Stimulated activated CD8-positive, alpha-beta memory T cell treated with anti-CD3 and anti-CD28 coated beads, Interleukin-7, amount 100 ng/mL, for 24 hours (primary cell): Measurements from ENCODE around the gene CNIH1.
"Not testable (repeated sequence)": the region's sequence is repeated elsewhere in the genome, so short reads cannot be mapped to it uniquely, and the experiment has no call there.

ENCODE experiments used
- DNase-seq: peaks from one replicate; pipeline ENCODE4 v3.0.0-alpha.2; 2020; ENCODE audit warnings: low read depth

Gene CNIH1

GRCh38 chr14:54428527-54428926 is 12.6 kb downstream of the CNIH1 start:
- DNase-seq = no peak

GRCh38 chr14:54427871-54428270 is 13.3 kb downstream of the CNIH1 start:
- DNase-seq = no peak

GRCh38 chr14:54425537-54426274 is 15.5 kb downstream of the CNIH1 start:
- DNase-seq = no peak

GRCh38 chr14:54425068-54425467 is 16.1 kb downstream of the CNIH1 start:
- DNase-seq = no peak

- DNase-seq = no peak
Observed at GRCh38 chr14:54424479-54424901, 16.7 kb downstream of the CNIH1 start.

GRCh38 chr14:54423991-54424390 is 17.2 kb downstream of the CNIH1 start:
- DNase-seq = no peak

- no peak for DNase-seq
Observed at GRCh38 chr14:54420478-54421142, 20.6 kb downstream of the CNIH1 start.

- DNase-seq = no peak
Observed at GRCh38 chr14:54411371-54411770, 29.8 kb downstream of the CNIH1 start.

GRCh38 chr14:54410215-54410614 is 31.0 kb downstream of the CNIH1 start:
- DNase-seq = no peak

- DNase-seq = not testable (repeated sequence)
Observed at GRCh38 chr14:54403401-54404005, 37.7 kb downstream of the CNIH1 start.

- no peak for DNase-seq
Observed at GRCh38 chr14:54399560-54399959, 41.6 kb downstream of the CNIH1 start.

- DNase-seq = peak; percentile 92
Observed at GRCh38 chr14:54396493-54397335, 44.5 kb downstream of the CNIH1 start, which contains the start of gene CDKN3. Gene CDKN3 (plus strand): TSS chr14:54397007. CDS start chr14:54397069, 62 bp downstream.

- DNase-seq = no peak
Observed at GRCh38 chr14:54396183-54396492, 45.0 kb downstream of the CNIH1 start.

GRCh38 chr14:54395716-54396115 is 45.5 kb downstream of the CNIH1 start:
- DNase-seq = no peak

GRCh38 chr14:54395284-54395683 is 45.9 kb downstream of the CNIH1 start:
- DNase-seq = no peak

GRCh38 chr14:54394596-54394995 is 46.6 kb downstream of the CNIH1 start:
- no peak for DNase-seq

GRCh38 chr14:54392986-54393884 is 47.9 kb downstream of the CNIH1 start:
- not testable (repeated sequence) for DNase-seq

- DNase-seq = no peak
Observed at GRCh38 chr14:54392131-54392859, 48.9 kb downstream of the CNIH1 start.

GRCh38 chr14:54387328-54387727 is 53.8 kb downstream of the CNIH1 start:
- no peak for DNase-seq

GRCh38 chr14:54385556-54385955 is 55.6 kb downstream of the CNIH1 start:
- DNase-seq = no peak

- DNase-seq = no peak
Observed at GRCh38 chr14:54383835-54384234, 57.3 kb downstream of the CNIH1 start.
